DMS153 treated with DMSO at 0.1 percent for 48 hours (cell line): Measurements from ENCODE around the gene UBXN1.

Experiments used
- DNase-seq: peaks from one replicate; lab custom pipeline; 2025; ENCODE audit not compliant: unreplicated experiment; lab: John Stamatoyannopoulos, UW

Gene UBXN1, protein sequence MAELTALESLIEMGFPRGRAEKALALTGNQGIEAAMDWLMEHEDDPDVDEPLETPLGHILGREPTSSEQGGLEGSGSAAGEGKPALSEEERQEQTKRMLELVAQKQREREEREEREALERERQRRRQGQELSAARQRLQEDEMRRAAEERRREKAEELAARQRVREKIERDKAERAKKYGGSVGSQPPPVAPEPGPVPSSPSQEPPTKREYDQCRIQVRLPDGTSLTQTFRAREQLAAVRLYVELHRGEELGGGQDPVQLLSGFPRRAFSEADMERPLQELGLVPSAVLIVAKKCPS

DNA sequence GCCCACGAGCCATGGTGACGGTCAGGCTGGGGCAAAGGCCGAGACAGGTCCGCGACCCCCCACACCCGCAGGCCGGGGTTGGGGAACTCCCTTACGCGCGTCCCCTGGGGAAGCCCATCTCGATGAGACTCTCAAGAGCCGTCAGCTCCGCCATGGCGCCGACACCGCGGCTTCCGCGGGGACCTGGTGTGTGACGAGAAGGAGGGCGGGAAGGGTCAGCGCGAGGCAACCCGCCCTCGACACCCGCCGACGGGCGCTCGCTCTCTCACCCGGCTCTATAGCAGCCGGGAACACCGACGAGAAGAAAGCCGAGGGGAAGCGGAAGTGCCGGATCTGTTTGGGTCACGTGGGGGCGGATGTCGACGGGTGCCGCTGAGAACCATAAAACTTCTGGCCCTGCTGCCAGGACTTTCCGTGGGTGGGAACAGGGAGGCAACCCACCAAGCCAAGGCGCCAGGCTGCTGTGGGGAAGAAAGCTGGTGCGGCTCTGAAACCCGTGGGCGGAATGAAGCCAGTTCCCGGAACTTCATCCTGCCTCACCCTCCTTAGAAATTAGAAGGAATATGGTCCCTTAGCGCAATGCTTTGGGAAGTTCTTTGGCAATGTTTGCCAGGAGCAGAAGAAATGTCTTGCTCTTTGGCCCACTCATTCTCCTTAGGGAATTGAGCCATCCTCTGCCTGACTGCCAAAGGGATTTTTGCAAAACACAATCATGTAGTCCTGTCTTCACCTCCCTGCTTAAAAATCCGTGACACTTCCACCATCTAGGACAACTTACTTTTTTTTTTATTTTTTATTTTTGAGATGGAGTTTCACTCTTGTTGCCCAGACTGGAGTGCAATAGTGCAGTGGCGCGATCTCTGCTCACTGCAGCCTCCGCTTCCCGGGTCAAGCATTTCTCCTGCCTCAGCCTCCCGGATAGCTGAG lies at the start of gene UBXN1:
TSS of gene UBXN1 (minus strand) at position 304 of the 927 bp plus-strand sequence. CDS start at position 154, 150 bp downstream.
- DNase-seq: peak; percentile 68

DNA sequence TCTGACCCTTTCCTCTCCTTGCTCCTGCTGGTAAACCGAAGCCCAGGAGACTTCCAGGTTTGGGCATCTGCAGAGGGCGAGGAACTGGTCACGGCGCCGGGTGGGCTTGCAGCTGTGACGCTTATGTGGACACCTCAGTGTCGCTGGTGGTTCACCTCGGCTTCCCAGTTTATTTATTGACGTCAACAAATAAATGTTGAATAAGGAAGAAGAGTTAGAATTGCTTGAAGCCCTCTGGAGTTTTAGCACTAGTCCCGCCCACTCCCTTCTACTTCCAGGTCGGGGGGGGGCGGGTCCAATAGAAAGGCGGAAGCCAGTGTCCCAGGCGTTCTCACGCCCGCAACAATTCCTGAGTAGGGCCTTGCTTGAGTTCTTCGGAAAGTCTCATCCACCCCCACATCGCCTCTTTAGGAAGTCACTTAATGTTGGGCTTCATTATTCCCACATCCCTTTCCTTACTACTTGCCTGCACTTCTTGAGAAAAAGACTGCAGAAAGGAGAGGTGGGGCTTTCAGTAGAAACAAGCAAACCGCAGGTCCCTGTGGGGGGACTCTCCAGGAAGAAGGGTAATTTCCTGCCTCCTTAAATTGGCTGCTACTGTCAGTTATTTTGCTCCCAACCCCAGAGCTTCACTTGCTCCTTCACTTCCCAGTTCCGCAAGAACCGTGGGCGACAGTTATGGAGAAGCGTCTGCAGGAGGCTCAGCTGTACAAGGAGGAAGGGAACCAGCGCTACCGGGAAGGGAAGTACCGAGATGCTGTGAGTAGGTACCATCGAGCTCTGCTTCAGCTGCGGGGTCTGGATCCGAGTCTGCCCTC lies 49.5 kb upstream of the UBXN1 start, which contains the start of gene TTC9C:
TSS of gene TTC9C (plus strand) at position 316 of the 818 bp plus-strand sequence. CDS start at position 679, 363 bp downstream.
- DNase-seq: peak; percentile 70

DNA sequence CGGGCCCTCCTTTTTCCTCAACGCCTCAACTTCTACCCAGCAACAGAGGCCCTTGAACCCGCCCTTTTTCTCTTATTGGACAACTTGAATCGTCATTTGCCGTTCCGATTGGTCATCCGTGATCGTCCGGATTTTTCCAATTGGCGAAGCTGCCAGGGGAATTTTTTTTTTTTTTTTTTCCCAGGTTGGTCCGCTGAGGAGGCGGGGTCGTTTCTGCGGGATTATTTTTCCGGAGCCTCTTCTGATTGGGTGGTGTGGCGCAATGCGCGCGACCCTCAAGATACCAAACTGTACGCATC lies 48.9 kb upstream of the UBXN1 start:
- DNase-seq: peak; percentile 95

DNA sequence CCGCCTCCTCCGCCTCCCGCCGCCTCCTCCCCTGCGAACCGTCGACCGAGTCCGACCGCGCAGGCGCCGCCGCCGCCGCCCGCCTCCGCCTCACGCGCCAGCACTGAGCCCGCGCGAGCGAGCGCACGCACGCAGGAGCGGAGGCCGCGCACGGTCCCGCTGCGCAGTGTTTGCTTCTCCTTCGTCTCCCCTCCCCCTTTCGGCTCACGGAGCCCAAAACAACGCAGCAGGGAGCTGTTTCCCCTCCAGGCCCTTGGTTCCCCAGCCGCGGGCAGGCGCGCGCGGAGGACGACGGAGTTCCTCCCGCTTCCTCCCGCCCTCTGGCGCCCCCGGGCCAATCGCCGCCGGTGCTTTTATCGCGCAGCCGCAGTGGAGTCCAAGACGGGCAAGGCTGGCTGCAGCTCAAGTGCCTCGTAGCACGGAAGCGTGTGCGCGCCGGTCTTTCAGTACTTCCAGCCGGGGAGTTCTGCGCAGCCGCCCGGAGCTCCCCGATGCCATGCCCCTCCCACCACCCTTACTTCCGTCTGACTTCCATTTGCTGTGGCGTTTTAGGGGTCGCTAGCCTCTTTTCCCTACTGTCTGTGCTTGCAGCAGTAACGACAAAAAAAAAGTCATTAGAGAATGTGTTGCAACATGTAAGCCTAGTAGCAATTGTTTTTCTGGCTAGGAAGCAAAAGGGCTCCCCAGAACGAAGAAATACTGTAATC lies 48.4 kb upstream of the UBXN1 start, which contains the start of gene HNRNPUL2:
TSS of gene HNRNPUL2 (minus strand) at position 293 of the 707 bp plus-strand sequence. CDS start 301 bp downstream, outside the sequence.
- peak; percentile 94 for DNase-seq

DNA sequence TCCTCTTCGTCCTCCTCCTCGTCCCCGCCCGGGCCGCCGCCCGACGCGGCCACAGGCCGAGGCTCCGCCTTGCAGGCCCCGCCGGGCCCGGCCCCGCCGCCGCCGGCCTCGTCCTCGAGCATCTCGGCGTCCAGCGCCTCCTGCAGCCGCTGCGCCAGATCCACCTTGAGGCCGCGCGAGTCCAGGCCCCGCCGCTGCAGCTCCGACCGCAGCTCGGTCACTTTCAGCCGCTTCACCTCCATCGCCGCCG lies 48.0 kb upstream of the UBXN1 start:
- no peak for DNase-seq

DNA sequence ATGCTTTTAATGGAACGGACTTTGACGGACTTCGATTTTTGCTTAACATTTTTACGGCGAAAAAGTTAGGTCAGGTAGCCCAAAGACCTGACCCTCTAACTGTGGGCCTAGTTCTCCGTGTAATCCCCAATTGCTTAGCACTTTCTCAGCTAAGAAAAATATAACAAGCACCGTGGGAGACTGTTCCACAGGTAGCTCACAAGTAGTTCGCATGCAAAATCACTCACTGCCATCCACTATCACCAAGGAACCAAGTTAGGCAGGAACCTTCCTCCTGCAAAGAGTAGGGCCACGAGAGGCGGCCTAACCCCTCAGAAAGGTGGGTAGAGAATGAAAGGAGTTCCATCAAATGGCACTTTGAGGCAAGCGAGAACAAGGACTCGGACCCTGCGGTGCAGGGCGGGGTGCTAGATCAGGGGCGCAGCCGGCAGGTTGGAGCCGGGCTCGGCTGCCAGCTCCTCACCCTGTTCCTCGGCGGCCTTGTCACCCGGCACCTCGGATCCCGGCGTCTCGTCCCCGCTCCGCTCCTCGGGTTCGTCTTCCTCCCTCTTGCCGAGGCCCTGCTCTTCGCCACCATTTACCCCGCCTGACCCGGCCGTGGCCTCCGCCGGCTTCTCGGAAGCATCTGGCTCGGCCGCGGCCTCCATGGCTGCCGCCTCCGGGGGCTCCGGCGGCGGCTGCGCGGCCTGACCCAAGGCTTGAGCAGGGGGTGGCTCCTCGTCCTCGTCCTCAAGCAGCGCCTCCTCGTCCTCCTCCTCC lies 47.5 kb upstream of the UBXN1 start:
- DNase-seq: no peak

DNA sequence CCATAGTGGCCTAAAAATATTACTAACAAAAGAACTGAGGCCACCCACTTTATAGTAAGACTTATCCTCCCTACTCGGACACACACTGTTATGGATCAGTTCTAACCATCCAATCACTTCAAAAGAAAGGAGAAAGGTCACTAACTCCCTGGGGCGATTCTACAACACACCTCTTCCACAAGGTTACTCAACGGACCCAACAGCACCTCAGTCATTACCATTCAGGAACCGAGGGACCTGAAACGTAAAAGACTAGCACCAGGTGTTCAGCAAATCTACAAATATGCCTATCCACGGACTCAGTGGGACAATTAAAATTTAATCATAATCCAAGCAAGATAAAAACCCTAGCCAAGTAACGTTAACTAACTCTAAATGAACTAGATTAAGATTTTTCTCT lies 46.8 kb upstream of the UBXN1 start:
- no peak for DNase-seq

DNA sequence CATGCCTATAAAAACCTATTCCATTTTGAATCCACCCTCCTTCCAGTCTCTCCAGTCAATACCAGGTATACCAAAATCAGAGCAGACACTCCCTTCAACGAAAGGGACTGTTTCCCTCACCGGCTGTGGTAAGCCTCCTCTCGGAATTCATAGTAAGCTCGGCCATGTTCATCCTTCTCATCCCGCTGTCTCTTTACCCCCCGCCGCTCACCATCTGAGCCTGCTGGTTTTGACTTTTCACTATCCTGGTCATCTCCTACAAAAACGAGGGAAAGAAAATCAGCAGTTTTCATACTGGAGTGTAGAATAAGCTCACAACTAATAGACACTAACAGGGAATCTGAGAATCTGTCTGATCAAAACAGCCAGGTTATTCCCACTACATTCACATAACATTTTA lies 45.3 kb upstream of the UBXN1 start:
- no peak for DNase-seq

DNA sequence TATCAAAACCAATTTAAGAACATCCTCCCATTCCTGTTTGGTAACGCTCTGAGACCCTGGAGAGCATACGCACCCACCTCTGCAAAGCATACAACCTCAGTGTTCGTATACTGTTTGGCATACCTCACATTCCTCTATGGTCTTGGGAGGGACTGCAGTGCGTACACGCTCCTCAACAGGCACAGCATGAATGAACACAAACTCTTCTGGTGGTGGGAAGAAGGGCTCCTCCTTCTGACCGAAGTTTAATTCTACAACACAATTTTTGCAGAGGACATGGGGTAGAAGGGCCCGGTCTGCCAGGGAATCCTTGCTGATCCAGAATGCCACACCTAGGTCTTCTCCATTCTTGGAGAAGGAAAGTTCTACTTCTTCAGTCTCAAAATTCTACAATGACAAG lies 43.1 kb upstream of the UBXN1 start:
- DNase-seq: no peak

DNA sequence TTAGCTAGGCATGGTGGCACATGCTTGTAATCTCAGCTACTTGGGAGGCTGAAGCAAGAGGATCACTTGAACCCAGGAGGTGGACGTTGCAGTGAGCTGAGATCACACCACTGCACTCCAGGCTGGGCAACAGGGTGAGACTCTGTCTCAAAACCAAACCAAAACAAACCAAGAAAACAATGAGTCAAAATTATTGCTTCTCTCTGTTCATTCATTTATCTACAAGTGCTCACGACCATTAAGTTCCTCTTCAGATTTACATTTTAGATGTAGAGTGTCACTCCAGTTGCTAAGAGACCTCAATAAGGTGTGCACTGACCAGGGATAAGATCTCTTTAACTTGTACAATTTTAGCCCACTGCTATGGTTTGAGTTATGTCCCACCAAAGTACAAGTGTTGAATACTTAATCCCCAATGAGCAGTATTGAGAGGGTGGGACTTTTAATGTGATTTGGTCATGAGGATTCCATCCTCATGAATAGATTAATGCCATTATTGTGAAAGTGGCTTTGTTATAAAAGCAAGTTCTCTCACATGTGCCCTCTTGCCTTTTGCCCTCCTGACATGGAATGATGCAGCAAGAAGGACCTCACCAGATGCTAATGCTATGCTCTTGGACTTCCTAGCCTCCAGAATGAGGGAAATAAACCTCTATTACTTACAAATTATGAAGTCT lies 40.6 kb upstream of the UBXN1 start:
- no peak for DNase-seq

DNA sequence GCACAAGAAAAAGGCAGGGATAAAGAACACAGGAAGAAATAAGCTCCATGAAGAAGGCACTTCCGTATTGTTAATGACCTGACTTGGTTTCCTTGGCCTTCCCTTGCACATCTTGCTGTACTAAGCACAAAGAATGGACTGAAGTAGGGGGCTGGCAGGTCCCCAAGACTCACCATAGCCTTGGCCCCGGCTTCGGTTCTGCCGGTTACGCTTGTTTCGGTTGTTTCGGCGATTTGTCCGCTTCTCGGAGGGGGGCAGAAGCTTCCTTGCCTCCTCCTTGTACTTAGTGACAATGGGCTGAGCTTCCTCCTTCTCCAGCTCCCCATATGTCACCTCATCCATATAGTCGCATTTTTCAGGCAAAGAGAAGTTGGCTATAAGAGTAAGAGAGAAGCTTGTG lies 37.9 kb upstream of the UBXN1 start:
- no peak for DNase-seq

DNA sequence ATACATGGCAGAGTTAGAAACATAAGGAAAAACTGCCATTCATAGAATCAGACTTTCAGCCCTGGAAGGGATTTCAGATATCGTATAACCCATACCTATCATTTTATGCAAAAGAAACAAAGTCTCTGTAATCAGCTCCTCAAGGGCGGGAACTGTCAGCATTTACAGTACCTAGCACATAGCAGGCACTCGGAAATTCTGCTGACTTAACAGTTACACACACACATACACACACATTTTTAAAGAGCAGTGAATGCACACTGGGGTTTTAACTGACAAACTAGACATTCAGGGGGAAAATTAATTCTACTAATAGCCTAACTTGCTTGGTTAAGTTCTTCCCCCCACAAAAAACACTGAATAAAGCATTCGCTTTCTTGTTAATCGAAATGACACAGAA lies 37.3 kb upstream of the UBXN1 start:
- no peak for DNase-seq

DNA sequence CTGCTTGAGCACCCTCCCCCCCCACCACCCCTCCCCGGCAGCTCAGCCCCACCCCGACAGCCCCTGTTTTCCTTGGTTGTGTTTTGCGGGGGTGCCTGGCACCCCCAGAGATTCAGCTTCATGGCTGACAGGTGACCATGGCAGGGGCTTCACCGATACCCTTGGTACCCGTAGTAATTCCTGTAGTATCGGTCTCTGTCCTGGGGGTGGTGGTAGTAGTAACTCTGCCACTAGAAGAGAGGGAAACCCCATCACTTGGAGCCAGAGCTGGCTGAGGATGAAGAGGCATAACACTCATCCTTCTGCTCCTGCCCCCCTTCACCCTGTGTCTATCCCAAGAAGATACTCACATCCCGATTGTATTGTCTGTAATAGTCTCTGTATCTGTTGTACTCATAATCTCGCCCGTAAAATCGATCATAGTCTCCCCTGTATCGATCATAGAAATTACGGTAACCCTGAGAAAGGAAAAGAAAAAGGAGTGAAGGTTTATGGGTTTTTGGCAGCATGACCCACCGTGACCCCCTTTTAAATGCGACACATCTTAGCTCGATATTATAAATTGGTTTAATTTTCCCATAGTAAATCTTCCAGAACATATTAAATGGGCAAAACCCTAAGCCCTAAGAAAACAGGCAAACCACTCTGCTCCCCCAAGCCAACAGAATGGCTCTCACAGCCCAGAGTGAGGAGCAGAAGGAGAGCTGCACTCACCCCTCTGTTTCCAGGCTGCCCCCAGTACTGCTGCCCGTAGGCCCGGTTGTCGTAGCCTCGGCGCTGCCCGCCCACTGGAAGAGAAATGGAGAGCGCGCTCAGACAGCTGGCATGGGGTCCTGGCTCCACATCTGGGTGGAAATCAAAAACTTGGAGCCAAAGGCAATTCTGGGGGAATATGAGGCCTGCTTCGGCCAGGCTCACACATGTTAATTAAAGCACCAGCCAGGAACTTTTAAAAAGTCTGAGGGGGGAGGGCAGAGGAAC lies 36.6 kb upstream of the UBXN1 start:
- no peak for DNase-seq

DNA sequence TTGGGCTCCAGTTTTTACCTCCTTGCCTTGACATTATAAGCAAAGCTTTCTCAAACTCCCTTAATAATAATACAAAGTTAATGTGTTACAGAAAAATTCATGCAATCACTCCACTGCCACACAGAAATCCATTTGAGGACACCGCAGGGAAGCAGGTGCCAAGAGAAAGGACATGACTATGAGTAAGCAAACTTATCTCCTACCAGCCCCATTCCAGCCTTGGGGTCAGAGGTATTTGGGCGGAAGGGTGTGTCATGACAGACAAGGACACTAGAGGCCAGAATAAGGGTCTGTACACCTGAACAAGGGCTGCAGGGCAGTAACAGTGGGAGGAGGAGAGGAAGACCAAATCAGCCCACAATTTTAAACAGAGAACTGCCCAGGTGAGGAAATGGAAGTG lies 34.5 kb upstream of the UBXN1 start:
- no peak for DNase-seq

DNA sequence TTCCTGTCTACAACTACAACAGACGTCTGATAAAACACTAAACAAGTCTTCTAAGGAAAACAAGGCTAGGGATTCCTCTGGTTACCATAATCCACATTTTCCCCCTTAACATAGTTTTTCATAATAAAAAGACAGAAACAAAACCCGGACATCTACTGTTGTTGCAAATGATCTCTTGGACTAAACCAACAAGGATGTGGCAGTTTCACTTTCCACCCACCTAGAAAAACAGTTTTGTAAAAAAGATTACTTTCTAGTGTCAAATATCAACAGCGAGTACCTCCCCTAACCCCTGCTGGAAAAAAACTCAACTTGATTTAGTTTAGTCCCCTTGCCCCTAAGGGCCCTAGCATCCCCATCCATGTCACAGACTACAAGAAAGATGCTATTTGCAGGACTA lies 34.0 kb upstream of the UBXN1 start:
- DNase-seq: no peak

DNA sequence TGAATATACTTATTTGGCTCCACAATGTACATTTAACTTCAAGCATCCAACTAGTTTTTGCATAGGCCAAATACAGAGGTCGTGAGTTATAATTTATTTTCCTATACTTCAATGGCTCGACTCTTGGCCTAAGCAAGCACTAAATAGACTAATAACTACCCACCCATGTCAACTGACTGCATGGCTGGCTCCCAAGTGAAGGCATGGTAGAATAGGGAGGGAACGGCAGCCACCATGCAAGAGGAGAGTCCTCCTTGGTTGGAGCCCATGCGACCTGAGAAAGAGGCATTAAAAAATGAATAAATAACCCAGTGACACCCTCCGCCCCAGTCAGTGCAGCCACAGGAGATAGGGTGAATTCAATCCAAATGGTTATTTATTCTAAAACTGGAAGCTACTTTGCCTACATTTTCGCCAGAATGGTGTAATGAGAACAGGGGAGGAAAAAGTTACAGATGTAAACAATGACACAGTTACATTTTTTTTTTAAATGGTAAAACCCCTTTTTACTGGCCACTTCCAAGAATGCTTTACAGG lies 33.5 kb upstream of the UBXN1 start:
- DNase-seq: no peak

DNA sequence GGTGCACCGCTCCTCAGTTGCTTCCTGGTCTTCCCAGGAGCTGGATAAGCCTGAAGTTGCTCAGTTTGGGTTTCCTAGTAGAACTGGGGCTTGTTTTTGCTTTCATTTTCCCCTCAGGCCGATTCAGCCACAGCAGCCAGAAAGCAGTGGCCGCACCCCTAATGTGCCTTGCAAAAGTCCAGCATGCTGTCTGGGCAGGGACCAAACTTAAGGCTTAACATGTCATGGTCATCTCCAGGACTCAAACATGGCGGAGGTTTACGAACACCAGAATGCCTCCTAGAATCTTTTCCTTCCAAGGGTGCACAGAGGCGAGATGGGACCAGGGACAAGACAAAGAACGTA lies 31.1 kb upstream of the UBXN1 start:
- DNase-seq: no peak

DNA sequence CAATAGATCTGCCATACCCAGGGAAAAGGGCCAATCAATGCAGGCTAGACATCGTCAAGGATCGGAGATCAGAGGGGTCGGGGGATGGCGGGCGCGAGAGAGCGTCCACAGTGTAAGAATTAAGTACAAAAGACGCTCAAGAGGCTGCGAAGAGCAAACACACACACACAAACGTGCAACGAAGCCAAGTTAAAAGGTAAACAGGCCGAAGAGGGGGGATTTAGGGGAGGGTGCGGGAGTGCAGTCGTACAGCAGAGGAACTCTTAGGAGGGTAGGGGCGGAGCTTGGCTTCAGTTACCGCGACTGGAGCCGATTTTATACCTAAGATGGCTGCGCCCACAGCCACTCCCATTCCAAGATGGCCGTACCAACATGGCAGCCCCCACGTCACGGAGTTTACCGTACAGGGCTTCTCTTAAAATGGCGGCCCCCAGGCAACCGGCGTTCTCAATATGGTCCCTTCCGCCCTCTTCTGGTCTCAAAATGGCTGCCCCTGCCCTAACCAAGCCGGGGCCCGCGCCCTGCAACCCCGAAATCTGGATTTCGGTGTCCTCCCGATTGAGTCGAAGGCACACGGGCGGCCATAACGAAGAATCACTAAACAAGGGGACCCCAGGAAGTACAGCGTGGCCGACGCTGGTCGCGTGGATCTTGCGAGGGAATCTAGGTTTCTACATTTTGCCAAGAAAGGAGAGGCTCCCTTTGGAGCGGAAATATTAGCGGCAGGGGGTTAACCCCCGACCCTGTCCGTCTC lies 30.6 kb upstream of the UBXN1 start:
- peak; percentile 99 for DNase-seq
